ENCODE measurements around the gene FZR1. TPM values are rescaled to one million over a fixed set of nuclear protein-coding genes. Genes with fewer than 3 reads are reported as not detected.

FZR1 gene
- total RNA-seq, 1 donor from 2014 or later = 25.5 TPM

DNA sequence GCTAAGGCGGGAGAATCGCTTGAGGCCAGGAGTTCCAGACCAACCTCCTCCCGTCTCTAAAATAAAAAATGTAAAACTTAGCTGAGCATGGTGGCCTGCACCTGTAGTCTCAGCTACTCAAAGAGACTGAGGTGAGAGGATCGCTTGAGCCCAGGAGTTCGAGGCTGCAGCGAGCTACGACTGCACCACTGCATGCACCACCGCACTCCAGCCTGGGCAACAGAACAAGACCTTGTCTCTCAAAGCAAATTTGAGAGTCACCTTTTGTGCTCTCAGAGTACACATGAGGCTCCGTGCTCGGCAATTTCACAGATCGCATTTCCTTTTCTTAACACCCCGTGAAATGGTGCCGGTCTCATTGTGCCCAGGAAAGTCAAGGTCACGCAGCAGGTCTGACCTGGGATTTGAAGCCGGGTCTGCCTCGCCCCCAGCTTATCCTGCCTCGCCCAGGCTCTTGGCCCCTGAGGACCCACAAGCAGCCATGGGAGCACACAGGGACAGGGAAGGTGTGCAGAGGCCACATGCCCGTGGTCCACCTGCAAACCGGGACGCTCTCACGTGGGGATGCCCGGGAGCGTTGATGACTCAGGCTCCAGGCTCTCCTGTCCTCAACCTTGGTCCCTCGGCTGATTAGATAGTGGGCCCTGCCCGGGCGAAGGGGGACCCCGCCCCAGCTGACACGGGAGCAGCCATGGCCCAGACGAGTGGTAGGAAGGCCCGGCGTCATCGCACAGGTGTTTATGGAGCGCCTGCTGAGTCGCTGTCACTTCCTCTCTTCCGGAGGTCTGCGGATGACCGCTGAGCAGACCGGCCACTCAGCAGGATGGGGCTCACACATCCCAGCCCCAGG lies 24.6 kb upstream of the FZR1 start:
- Histone ChIP-seq H3K27me3 (ENCODE audit: control insufficient read depth, insufficient read depth, low read length) (peaks cover 5% of the 10 kb centered on the region), H3K4me3 (ENCODE audit: low read depth, low read length) (no peak overlapping the region), H3K36me3 (ENCODE audit: control insufficient read depth, insufficient read depth, low read length) (no peaks in the 10 kb centered on the region)
- DNase-seq (ENCODE audit: low read depth) (no peak), FAIRE-seq (no peak)
- TF ChIP-seq, protein P1, sequence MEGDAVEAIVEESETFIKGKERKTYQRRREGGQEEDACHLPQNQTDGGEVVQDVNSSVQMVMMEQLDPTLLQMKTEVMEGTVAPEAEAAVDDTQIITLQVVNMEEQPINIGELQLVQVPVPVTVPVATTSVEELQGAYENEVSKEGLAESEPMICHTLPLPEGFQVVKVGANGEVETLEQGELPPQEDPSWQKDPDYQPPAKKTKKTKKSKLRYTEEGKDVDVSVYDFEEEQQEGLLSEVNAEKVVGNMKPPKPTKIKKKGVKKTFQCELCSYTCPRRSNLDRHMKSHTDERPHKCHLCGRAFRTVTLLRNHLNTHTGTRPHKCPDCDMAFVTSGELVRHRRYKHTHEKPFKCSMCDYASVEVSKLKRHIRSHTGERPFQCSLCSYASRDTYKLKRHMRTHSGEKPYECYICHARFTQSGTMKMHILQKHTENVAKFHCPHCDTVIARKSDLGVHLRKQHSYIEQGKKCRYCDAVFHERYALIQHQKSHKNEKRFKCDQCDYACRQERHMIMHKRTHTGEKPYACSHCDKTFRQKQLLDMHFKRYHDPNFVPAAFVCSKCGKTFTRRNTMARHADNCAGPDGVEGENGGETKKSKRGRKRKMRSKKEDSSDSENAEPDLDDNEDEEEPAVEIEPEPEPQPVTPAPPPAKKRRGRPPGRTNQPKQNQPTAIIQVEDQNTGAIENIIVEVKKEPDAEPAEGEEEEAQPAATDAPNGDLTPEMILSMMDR (IDR thresholded peaks at IDR 0.05; ENCODE audit: insufficient read depth, low read length, severe bottlenecking) = no peak

DNA sequence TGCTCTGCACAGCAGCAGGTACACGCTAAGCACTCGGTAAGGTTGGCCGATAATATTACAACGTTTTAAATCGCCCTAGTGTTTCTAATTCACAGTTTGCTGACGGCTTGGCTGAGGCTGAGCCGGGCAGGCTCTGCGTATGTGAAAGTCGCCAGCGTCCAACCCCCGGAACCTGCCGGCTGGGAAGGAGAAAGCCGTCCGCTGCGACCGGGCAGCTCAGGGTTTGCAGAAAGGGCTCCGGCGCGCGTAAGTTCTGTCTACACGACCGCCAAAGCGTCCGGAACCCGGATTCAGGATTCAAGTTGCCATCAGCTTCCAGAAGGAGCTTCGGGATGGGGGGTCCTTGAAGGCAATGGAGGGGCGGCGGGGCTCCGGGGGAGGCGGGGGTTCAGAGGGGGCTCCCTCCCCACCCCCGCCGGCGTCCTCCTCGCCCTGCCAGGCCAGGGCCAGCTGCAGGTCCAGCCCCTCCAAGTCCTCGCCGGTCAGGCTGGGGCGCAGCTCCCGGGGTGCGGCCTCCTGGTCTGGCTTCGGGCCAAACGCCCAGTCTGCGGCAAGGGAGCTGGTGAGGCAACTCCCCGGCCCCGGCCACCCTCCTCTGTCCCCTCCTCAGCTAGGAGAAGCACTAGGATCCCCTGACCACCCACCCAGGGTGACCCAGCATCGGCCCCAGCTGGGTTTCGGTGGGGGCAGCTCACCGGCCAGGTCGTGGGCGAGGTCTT lies 23.4 kb upstream of the FZR1 start:
- Histone ChIP-seq H3K27me3 (ENCODE audit: control insufficient read depth, insufficient read depth, low read length) (peaks cover 5% of the 10 kb centered on the region), H3K36me3 (ENCODE audit: control insufficient read depth, insufficient read depth, low read length) (no peaks in the 10 kb centered on the region), H3K4me3 (ENCODE audit: low read depth, low read length) (no peak overlapping the region)
- DNase-seq (ENCODE audit: low read depth) = no peak
- no peak for FAIRE-seq
- TF ChIP-seq, protein P1 (IDR thresholded peaks at IDR 0.05; ENCODE audit: insufficient read depth, low read length, severe bottlenecking) = no peak

DNA sequence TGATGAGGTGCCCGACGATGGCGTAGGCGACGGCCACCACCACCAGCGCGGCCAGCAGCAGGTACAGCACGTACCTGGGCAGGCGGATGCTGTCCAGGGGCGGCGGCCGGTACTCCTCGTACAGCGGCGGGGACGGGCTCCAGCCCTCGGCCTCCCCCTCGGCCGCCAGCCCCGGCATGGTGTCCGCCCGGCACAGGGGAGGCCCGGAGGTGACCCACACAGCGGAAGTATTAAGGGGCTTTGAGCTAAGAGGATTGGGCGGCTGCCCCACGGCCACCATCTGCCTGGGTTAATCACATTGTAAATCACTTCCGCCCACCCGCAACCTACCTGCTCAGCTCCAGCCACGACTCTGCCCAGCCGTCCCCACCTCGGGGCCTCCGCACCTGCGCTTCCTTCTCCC lies 22.9 kb upstream of the FZR1 start, which contains the start of gene SMIM44:
Gene SMIM44, minus strand, starts transcription at position 216 of the 403 bp plus-strand sequence. Its CDS starts 38 bp downstream, at position 178.
- TF ChIP-seq, protein P1 (IDR thresholded peaks at IDR 0.05; ENCODE audit: insufficient read depth, low read length, severe bottlenecking) = no peak
- H3K4me3 ChIP-seq (ENCODE audit: low read depth, low read length) = no peak within 1 kb of the TSS
- H3K36me3 ChIP-seq (ENCODE audit: control insufficient read depth, insufficient read depth, low read length) = no peaks in the 10 kb centered on the region
- DNase-seq (ENCODE audit: low read depth) = no peak
- no peak for FAIRE-seq
- H3K27me3 ChIP-seq (ENCODE audit: control insufficient read depth, insufficient read depth, low read length) = peaks cover 5% of the 10 kb centered on the region

DNA sequence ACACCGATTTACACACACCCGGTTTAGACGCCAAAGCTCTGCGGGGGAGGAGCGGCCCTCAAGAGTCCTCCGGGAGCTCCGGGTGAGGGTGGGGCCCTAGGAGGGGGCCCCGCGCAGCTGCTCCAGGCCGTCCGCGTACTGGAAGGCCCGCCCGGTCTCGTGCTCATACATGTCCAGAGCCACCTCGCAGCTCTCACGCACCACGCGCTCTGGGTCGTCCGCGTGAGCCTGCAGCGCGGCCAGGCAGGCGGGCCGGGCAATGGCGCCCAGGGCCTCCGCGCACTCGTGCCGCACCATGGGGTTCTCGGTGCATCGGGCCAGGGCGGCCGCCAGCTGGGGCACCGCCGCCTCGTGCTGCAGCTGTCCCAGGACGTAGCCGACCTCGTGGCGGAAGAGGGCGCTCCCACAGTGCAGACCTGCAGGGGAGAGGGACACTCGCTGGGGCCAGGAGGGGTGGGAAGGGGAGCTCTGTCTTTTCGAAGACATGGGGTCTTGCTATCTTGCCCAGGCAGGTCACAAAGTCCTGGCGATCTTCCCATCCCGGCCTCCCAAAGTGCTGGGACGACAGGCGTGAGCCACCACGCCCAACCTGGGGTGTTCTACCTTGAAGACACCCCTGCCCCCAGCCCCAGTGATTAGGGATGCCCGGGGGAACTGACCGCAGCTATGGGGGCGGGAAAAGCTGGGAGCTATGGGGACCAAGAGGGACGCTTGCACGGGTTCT lies 14.6 kb upstream of the FZR1 start:
- DNase-seq (ENCODE audit: low read depth) = no peak
- Histone ChIP-seq H3K27me3 (ENCODE audit: control insufficient read depth, insufficient read depth, low read length) (no peaks in the 10 kb centered on the region), H3K36me3 (ENCODE audit: control insufficient read depth, insufficient read depth, low read length) (peaks cover 11% of the 10 kb centered on the region), H3K4me3 (ENCODE audit: low read depth, low read length) (no peak overlapping the region)
- FAIRE-seq = no peak
- TF ChIP-seq, protein P1 (IDR thresholded peaks at IDR 0.05; ENCODE audit: insufficient read depth, low read length, severe bottlenecking) = no peak

DNA sequence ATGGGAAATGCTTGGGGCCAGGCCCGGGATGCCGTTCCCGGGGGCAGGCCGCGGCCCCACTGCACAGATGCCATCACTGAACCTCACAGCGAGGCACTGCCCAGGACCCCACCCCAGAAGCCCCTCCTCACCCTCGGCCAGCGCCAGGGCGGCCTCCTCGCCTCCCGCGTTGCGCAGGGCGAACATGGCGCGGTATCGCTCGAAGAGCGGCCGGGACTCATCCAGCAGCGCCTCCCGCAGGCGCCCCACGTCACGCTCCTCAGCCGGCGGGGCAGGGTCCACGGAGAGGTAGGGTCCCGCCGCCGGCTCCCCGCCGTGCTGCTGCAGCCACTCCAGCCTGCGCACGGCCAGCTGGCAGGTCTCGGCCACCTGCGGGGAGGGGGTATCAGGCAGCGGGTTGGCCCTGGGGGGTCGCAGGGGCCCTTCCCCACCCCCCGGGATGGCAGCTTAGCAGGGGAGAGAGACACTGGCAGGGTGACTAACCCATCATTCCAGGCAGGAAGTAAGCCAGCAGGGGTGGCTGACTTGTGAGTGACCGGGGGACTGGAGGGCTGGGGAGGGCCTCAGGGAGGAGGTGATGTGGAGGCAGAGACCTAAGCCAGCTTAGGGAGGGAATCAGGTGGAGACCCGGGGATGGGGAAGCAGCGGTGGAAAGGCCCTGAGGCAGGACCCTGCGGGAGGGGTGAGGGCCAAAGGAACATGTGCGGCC lies 13.8 kb upstream of the FZR1 start:
- Histone ChIP-seq H3K36me3 (ENCODE audit: control insufficient read depth, insufficient read depth, low read length) (peaks cover 13% of the 10 kb centered on the region), H3K4me3 (ENCODE audit: low read depth, low read length) (no peak overlapping the region), H3K27me3 (ENCODE audit: control insufficient read depth, insufficient read depth, low read length) (no peaks in the 10 kb centered on the region)
- no peak for DNase-seq (ENCODE audit: low read depth)
- no peak for FAIRE-seq
- TF ChIP-seq, protein P1 (IDR thresholded peaks at IDR 0.05; ENCODE audit: insufficient read depth, low read length, severe bottlenecking) = no peak
